OCI-LY1 (cell line): ENCODE data around the gene DHRS9.

ENCODE experiments used
- H2AFZ ChIP-seq: fragments of 200-600 bp; sonication (generic), shearing (Covaris generic); 2 replicates; pipeline ENCODE4 v1.6.0; 2014; ENCODE audit warnings: antibody characterized with exemption, mild to moderate bottlenecking, low read length
- H3F3A ChIP-seq: fragments of 200-600 bp; sonication (generic), shearing (Covaris generic); 2 replicates; pipeline ENCODE4 v1.6.0; 2014; ENCODE audit warnings: mild to moderate bottlenecking, antibody characterized with exemption, low read length, moderate library complexity; ENCODE audit not compliant: insufficient read depth
- H3K27ac ChIP-seq: fragments of 200-600 bp; sonication (generic); 2 replicates; pipeline ENCODE4 v1.5.1; 2014; ENCODE audit warnings: low read length, mixed run types, mild to moderate bottlenecking, low read depth; ENCODE audit not compliant: poor library complexity, severe bottlenecking
- H3K27me3 ChIP-seq: fragments of 200-600 bp; sonication (generic); 2 replicates; pipeline ENCODE4 v1.6.0; 2014; ENCODE audit warnings: antibody characterized with exemption, mild to moderate bottlenecking, low read length, moderate library complexity; ENCODE audit not compliant: insufficient read depth
- H3K36me3 ChIP-seq: fragments of 200-600 bp; sonication (generic); 2 replicates; pipeline ENCODE4 v1.6.1; 2014; ENCODE audit warnings: mild to moderate bottlenecking, antibody characterized with exemption, low read length, moderate library complexity, mixed read lengths; ENCODE audit not compliant: insufficient read depth
- H3K4me1 ChIP-seq: fragments of 200-600 bp; sonication (generic); 2 replicates; pipeline ENCODE4 v1.5.1; 2014; ENCODE audit warnings: mild to moderate bottlenecking, low read length, moderate library complexity; ENCODE audit not compliant: insufficient read depth, severe bottlenecking
- H3K4me2 ChIP-seq: fragments of 200-600 bp; sonication (generic), shearing (Covaris generic); 2 replicates; pipeline ENCODE4 v1.6.1; 2014; ENCODE audit warnings: low read length
- H3K4me3 ChIP-seq: fragments of 200-600 bp; sonication (generic); 2 replicates; pipeline ENCODE4 v1.5.1; 2014; ENCODE audit warnings: low read length, low read depth, mild to moderate bottlenecking, mixed read lengths; ENCODE audit not compliant: poor library complexity, severe bottlenecking
- H3K79me2 ChIP-seq: fragments of 200-600 bp; shearing (Covaris generic); 2 replicates; pipeline ENCODE4 v1.6.1; 2016; ENCODE audit warnings: mixed run types, low read length, mixed read lengths; ENCODE audit not compliant: insufficient read depth
- H3K9ac ChIP-seq: fragments of 200-600 bp; sonication (generic), shearing (Covaris generic); 2 replicates; pipeline ENCODE4 v1.6.1; 2014; ENCODE audit warnings: mild to moderate bottlenecking, low read length, mixed read lengths
- H3K9me2 ChIP-seq: fragments of 200-600 bp; sonication (generic), shearing (Covaris generic); 2 replicates; pipeline ENCODE4 v1.6.1; 2014; ENCODE audit warnings: low read depth, mild to moderate bottlenecking, low read length, mixed read lengths
- H3K9me3 ChIP-seq: fragments of 200-600 bp; shearing (Covaris generic); 2 replicates; pipeline ENCODE4 v1.6.1; 2014; ENCODE audit warnings: low read length, mixed read lengths
- H4K20me1 ChIP-seq: fragments of 200-600 bp; sonication (generic), shearing (Covaris generic); 2 replicates; pipeline ENCODE4 v1.6.0; 2016; ENCODE audit warnings: mild to moderate bottlenecking, low read length; ENCODE audit not compliant: insufficient read depth
- EZH2 ChIP-seq: fragments of 200-600 bp; sonication (generic), shearing (Covaris generic); IDR thresholded peaks from 2 replicates; pipeline ENCODE4 v1.8.0; 2017; ENCODE audit warnings: borderline replicate concordance, mixed run types, mild to moderate bottlenecking, antibody characterized with exemption, low read length, moderate library complexity, mixed read lengths
- TF ChIP-seq, protein P1 (sequence below): fragments of 200-600 bp; sonication (generic), shearing (Covaris generic); IDR thresholded peaks from 2 replicates; pipeline ENCODE4 v1.5.1; 2017; ENCODE audit warnings: mild to moderate bottlenecking, antibody characterized with exemption, low read length, moderate library complexity, mixed read lengths

DHRS9 gene

GRCh38 chr2:169036736-169037440, 32.5 kb upstream of the DHRS9 start:
- H3K27me3 ChIP-seq = no peaks in the 10 kb centered on the region
- H3F3A ChIP-seq = no peaks in the 10 kb centered on the region
- no peak overlapping the region for H2AFZ ChIP-seq
- TF ChIP-seq, protein P1, sequence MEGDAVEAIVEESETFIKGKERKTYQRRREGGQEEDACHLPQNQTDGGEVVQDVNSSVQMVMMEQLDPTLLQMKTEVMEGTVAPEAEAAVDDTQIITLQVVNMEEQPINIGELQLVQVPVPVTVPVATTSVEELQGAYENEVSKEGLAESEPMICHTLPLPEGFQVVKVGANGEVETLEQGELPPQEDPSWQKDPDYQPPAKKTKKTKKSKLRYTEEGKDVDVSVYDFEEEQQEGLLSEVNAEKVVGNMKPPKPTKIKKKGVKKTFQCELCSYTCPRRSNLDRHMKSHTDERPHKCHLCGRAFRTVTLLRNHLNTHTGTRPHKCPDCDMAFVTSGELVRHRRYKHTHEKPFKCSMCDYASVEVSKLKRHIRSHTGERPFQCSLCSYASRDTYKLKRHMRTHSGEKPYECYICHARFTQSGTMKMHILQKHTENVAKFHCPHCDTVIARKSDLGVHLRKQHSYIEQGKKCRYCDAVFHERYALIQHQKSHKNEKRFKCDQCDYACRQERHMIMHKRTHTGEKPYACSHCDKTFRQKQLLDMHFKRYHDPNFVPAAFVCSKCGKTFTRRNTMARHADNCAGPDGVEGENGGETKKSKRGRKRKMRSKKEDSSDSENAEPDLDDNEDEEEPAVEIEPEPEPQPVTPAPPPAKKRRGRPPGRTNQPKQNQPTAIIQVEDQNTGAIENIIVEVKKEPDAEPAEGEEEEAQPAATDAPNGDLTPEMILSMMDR = no peak
- TF ChIP-seq EZH2 = no peak
- no peaks in the 10 kb centered on the region for H3K9me3 ChIP-seq
- no peak overlapping the region for H3K4me2 ChIP-seq
- H3K9me2 ChIP-seq = no peaks in the 10 kb centered on the region
- H3K36me3 ChIP-seq = no peaks in the 10 kb centered on the region
- H3K4me1 ChIP-seq = no peaks in the 10 kb centered on the region
- H4K20me1 ChIP-seq = no peaks in the 10 kb centered on the region
- H3K27ac ChIP-seq = no peak overlapping the region
- H3K79me2 ChIP-seq = no peaks in the 10 kb centered on the region
- no peak overlapping the region for H3K9ac ChIP-seq
- H3K4me3 ChIP-seq = no peak overlapping the region

DNA sequence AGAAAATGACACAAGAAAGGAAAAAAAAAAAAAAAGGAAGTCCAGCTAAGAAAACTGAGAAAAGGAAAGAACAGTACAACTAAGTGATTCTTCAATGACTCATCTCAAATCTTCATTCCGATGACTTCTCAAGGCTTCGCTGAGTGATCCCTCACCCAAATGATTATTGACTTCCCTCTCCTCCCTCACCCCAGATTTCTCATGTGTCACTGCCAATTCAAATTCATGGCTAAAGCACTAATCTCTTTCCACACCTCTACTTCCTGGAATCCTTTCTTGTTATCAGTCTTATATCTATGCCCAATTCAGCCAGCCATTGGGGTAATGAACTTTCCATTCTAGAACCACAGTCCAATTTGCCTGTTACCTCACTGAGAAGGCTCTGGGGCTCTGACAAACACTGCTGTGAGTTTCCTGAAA, 31.0 kb upstream of the DHRS9 start:
- Histone ChIP-seq H3K4me1 (no peaks in the 10 kb centered on the region), H3K9me3 (no peaks in the 10 kb centered on the region), H3K27me3 (no peaks in the 10 kb centered on the region), H3K9me2 (no peaks in the 10 kb centered on the region), H3K4me3 (no peak overlapping the region), H3K27ac (no peak overlapping the region), H3K9ac (no peak overlapping the region), H3F3A (no peaks in the 10 kb centered on the region), H2AFZ (no peak overlapping the region), H4K20me1 (no peaks in the 10 kb centered on the region), H3K79me2 (no peaks in the 10 kb centered on the region), H3K4me2 (no peak overlapping the region), H3K36me3 (no peaks in the 10 kb centered on the region)
- TF ChIP-seq, protein P1 = no peak
- no peak for TF ChIP-seq EZH2

GRCh38 chr2:169039702-169040101, 29.7 kb upstream of the DHRS9 start:
- no peak overlapping the region for H3K4me2 ChIP-seq
- no peaks in the 10 kb centered on the region for H3F3A ChIP-seq
- no peaks in the 10 kb centered on the region for H3K9me2 ChIP-seq
- no peaks in the 10 kb centered on the region for H3K27me3 ChIP-seq
- no peak overlapping the region for H3K4me3 ChIP-seq
- H2AFZ ChIP-seq = no peak overlapping the region
- no peaks in the 10 kb centered on the region for H4K20me1 ChIP-seq
- no peaks in the 10 kb centered on the region for H3K36me3 ChIP-seq
- no peaks in the 10 kb centered on the region for H3K9me3 ChIP-seq
- H3K4me1 ChIP-seq = no peaks in the 10 kb centered on the region
- no peaks in the 10 kb centered on the region for H3K79me2 ChIP-seq
- H3K27ac ChIP-seq = no peak overlapping the region
- H3K9ac ChIP-seq = no peak overlapping the region
- TF ChIP-seq, protein P1 = no peak
- no peak for TF ChIP-seq EZH2
